ENCODE measurements around the gene AUNIP.

The AUNIP gene

DNA sequence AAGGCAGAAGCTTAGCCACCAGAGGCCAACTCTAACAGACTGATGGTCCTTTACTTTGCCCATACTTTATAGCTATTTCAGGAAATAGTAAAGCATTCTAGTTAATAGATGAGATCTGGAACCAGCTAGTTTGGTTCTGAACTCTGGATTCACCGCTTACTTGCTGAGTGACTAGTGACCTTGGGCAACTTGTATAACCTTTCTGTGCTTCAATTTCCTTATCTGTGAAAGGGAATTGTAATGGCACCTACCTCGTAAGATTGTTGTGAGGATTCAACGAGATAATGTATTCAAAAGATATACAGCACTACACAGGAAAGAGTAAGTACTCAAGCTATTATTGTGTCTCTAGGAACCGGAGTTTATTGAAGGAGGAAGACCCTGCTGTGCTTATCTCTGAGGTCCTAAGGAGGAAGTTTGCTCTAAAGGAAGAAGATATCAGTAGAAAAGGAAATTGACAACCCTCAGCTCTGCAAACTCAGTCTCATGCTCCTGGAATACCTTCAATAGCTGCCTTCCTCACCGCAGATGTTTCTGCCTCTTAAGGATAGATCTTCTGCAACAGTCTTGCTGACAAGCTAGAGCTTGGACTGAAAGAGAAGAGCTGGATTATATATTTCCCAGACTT is 27.6 kb downstream of the AUNIP start:
- Histone ChIP-seq H3K79me1 (ENCODE audit: low read length) (peaks cover 7% of the 10 kb centered on the region), H3K27me3 (ENCODE audit: insufficient read depth, low read length, poor library complexity) (no peaks in the 10 kb centered on the region), H3K18ac (ENCODE audit: low read length) (no peak overlapping the region), H4K5ac (ENCODE audit: low read length) (no peak overlapping the region), H3K4me2 (ENCODE audit: low read length) (no peak overlapping the region), H3K79me2 (ENCODE audit: control insufficient read depth, insufficient read depth, low read length) (no peaks in the 10 kb centered on the region), H2BK120ac (ENCODE audit: low read depth, low read length) (no peak overlapping the region), H3K4me3 (ENCODE audit: low read length) (no peak overlapping the region), H3K36me3 (ENCODE audit: control insufficient read depth, insufficient read depth, low read length) (peaks cover 3% of the 10 kb centered on the region), H3K4ac (ENCODE audit: low read depth, low read length) (no peak overlapping the region), H3K4me1 (ENCODE audit: control insufficient read depth, low read depth, low read length) (peaks cover 9% of the 10 kb centered on the region), H3K23ac (ENCODE audit: low read length) (no peak overlapping the region), H3K9ac (ENCODE audit: low read length) (no peak overlapping the region), H2AK5ac (ENCODE audit: low read length) (no peak overlapping the region), H4K8ac (ENCODE audit: low read depth, low read length) (no peak overlapping the region), H3K27ac (ENCODE audit: low read depth, low read length) (peak overlapping the region; percentile 73), H2BK5ac (ENCODE audit: low read length) (no peak overlapping the region), H3K56ac (ENCODE audit: low read length) (no peak overlapping the region), H2BK15ac (replicated peaks; ENCODE audit: low read depth) (no peak overlapping the region)
- DNase-seq = peak; percentile 89
- WGBS (ENCODE audit: extremely low coverage, insufficient coverage, low lambda C conversion rate) = no CpG with 5 or more reads among the region's 5 CpGs

DNA sequence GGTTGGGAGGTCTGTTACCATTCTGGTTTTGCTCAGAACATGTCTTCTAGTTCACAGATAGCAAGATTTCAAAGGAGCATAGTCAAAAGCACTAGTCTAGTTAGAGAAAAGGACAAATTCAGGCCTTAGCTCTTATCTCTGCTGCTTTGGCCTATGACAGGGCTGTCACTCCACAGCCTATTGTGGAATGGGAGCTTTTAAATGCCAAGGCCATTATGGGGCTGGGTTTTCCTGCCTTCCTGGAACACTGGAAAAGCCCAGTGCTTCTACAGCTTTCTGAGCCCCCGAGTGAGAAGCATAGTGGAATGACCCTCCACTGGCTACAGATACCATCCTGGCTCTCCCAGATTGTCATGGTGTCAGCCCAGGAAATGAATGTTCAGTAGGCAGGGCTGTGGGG is 30.2 kb downstream of the AUNIP start:
- WGBS (ENCODE audit: extremely low coverage, insufficient coverage, low lambda C conversion rate) = no CpG with 5 or more reads among the region's 1 CpG
- no peak for DNase-seq
- no peak overlapping the region for H2BK120ac ChIP-seq (ENCODE audit: low read depth, low read length)

DNA sequence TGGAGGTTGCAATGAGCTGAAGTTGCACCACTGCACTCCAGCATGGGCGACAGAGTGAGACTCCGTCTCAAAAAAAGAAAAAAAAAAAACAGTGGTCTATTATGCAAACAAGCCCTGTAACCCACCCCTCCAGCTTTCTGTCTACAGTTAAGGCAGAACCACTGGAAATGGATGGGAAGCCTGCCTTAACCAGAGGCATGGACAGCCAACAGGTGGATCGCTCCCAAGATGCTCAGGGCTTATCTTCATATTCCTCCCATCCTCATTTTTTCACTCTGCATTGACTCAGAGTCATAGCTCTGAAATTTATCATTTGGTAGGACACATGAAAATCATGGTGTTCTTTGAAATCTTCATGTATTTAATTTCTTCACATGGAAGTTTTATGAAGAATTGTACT is 30.8 kb downstream of the AUNIP start:
- Histone ChIP-seq H2BK15ac (replicated peaks; ENCODE audit: low read depth) (no peak overlapping the region), H3K27ac (ENCODE audit: low read depth, low read length) (no peak overlapping the region), H3K79me1 (ENCODE audit: low read length) (peaks cover 5% of the 10 kb centered on the region), H3K4me2 (ENCODE audit: low read length) (no peak overlapping the region), H2AK5ac (ENCODE audit: low read length) (no peak overlapping the region), H3K18ac (ENCODE audit: low read length) (no peak overlapping the region), H3K79me2 (ENCODE audit: control insufficient read depth, insufficient read depth, low read length) (no peaks in the 10 kb centered on the region), H3K27me3 (ENCODE audit: insufficient read depth, low read length, poor library complexity) (no peaks in the 10 kb centered on the region), H3K9ac (ENCODE audit: low read length) (no peak overlapping the region), H3K4me1 (ENCODE audit: control insufficient read depth, low read depth, low read length) (peaks cover 9% of the 10 kb centered on the region), H2BK120ac (ENCODE audit: low read depth, low read length) (no peak overlapping the region), H4K8ac (ENCODE audit: low read depth, low read length) (no peak overlapping the region), H4K5ac (ENCODE audit: low read length) (no peak overlapping the region), H3K36me3 (ENCODE audit: control insufficient read depth, insufficient read depth, low read length) (peaks cover 2% of the 10 kb centered on the region), H3K4ac (ENCODE audit: low read depth, low read length) (no peak overlapping the region), H3K4me3 (ENCODE audit: low read length) (no peak overlapping the region), H3K23ac (ENCODE audit: low read length) (no peak overlapping the region), H3K56ac (ENCODE audit: low read length) (no peak overlapping the region), H2BK5ac (ENCODE audit: low read length) (no peak overlapping the region)
- DNase-seq = no peak
- no CpG with 5 or more reads among the region's 3 CpGs for WGBS (ENCODE audit: extremely low coverage, insufficient coverage, low lambda C conversion rate)

More for the DNA sequence above, 30.2 kb downstream of the AUNIP start:
- Histone ChIP-seq H3K4me2 (ENCODE audit: low read length) (no peak overlapping the region), H3K4ac (ENCODE audit: low read depth, low read length) (no peak overlapping the region), H3K4me3 (ENCODE audit: low read length) (no peak overlapping the region), H3K27ac (ENCODE audit: low read depth, low read length) (no peak overlapping the region), H4K5ac (ENCODE audit: low read length) (no peak overlapping the region), H3K56ac (ENCODE audit: low read length) (no peak overlapping the region), H3K79me1 (ENCODE audit: low read length) (peaks cover 5% of the 10 kb centered on the region), H3K4me1 (ENCODE audit: control insufficient read depth, low read depth, low read length) (peaks cover 9% of the 10 kb centered on the region), H4K8ac (ENCODE audit: low read depth, low read length) (no peak overlapping the region), H2BK15ac (replicated peaks; ENCODE audit: low read depth) (no peak overlapping the region), H2AK5ac (ENCODE audit: low read length) (no peak overlapping the region), H3K23ac (ENCODE audit: low read length) (no peak overlapping the region), H3K18ac (ENCODE audit: low read length) (no peak overlapping the region), H3K36me3 (ENCODE audit: control insufficient read depth, insufficient read depth, low read length) (peaks cover 2% of the 10 kb centered on the region), H3K79me2 (ENCODE audit: control insufficient read depth, insufficient read depth, low read length) (no peaks in the 10 kb centered on the region), H2BK5ac (ENCODE audit: low read length) (no peak overlapping the region), H3K27me3 (ENCODE audit: insufficient read depth, low read length, poor library complexity) (no peaks in the 10 kb centered on the region), H3K9ac (ENCODE audit: low read length) (no peak overlapping the region)

DNA sequence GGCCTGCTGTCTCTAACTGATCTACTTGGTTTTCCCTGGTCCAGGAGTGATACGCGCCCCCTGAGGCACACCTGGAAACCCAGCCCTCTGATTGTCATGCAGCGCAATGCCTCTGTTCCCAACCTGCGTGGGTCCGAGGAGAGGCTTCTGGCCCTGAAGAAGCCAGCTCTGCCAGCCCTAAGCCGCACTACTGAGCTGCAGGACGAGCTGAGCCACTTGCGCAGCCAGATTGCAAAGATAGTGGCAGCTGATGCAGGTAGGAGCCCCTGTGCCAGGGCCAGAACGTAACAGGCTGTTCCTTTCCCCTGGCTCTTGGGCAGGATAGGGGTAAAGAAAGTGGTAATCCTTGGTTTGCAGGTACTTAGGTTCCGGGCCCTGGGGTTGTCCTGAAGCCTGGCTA is 32.7 kb downstream of the AUNIP start:
- H3K23ac ChIP-seq (ENCODE audit: low read length) = no peak overlapping the region
- H2BK5ac ChIP-seq (ENCODE audit: low read length) = no peak overlapping the region
- H3K36me3 ChIP-seq (ENCODE audit: control insufficient read depth, insufficient read depth, low read length) = peaks cover 2% of the 10 kb centered on the region
- DNase-seq = no peak
- no peak overlapping the region for H2BK120ac ChIP-seq (ENCODE audit: low read depth, low read length)
- H3K4me3 ChIP-seq (ENCODE audit: low read length) = no peak overlapping the region
- no peaks in the 10 kb centered on the region for H3K79me2 ChIP-seq (ENCODE audit: control insufficient read depth, insufficient read depth, low read length)
- no peaks in the 10 kb centered on the region for H3K79me1 ChIP-seq (ENCODE audit: low read length)
- no peak overlapping the region for H4K5ac ChIP-seq (ENCODE audit: low read length)
- no peaks in the 10 kb centered on the region for H3K27me3 ChIP-seq (ENCODE audit: insufficient read depth, low read length, poor library complexity)
- H2BK15ac ChIP-seq (replicated peaks; ENCODE audit: low read depth) = no peak overlapping the region
- no peak overlapping the region for H3K9ac ChIP-seq (ENCODE audit: low read length)
- no CpG with 5 or more reads among the region's 10 CpGs for WGBS (ENCODE audit: extremely low coverage, insufficient coverage, low lambda C conversion rate)
- no peak overlapping the region for H3K18ac ChIP-seq (ENCODE audit: low read length)
- no peak overlapping the region for H4K8ac ChIP-seq (ENCODE audit: low read depth, low read length)
- H2AK5ac ChIP-seq (ENCODE audit: low read length) = no peak overlapping the region
- H3K4me1 ChIP-seq (ENCODE audit: control insufficient read depth, low read depth, low read length) = no peaks in the 10 kb centered on the region
- H3K27ac ChIP-seq (ENCODE audit: low read depth, low read length) = no peak overlapping the region
- no peak overlapping the region for H3K4ac ChIP-seq (ENCODE audit: low read depth, low read length)
- H3K56ac ChIP-seq (ENCODE audit: low read length) = no peak overlapping the region
- H3K4me2 ChIP-seq (ENCODE audit: low read length) = no peak overlapping the region

DNA sequence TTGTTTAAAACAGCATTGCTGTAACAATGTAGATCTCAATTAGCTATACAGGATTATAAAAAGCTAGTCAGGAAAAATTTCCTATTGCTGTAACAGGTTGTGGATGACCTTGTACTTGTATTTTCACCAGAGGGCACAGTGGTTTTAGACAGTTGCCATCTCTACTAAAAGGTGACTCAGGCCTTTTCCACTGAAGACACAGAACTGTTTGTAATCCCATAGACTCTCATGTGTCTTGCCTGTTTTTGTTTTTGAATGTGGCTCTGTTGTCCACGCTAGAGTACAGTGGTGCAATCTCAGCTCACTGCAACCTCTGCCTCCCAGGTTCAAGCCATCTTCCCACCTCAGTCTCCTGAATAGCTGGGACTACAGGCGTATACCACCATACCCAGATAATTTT is 33.7 kb downstream of the AUNIP start:
- no peak overlapping the region for H3K27ac ChIP-seq (ENCODE audit: low read depth, low read length)
- no peak overlapping the region for H2BK5ac ChIP-seq (ENCODE audit: low read length)
- H3K4me2 ChIP-seq (ENCODE audit: low read length) = no peak overlapping the region
- no peak overlapping the region for H2BK15ac ChIP-seq (replicated peaks; ENCODE audit: low read depth)
- no peak overlapping the region for H3K9ac ChIP-seq (ENCODE audit: low read length)
- no peak overlapping the region for H4K5ac ChIP-seq (ENCODE audit: low read length)
- no peak overlapping the region for H3K18ac ChIP-seq (ENCODE audit: low read length)
- no peak overlapping the region for H3K56ac ChIP-seq (ENCODE audit: low read length)
- H3K4ac ChIP-seq (ENCODE audit: low read depth, low read length) = no peak overlapping the region
- no CpG with 5 or more reads among the region's 2 CpGs for WGBS (ENCODE audit: extremely low coverage, insufficient coverage, low lambda C conversion rate)
- H3K79me2 ChIP-seq (ENCODE audit: control insufficient read depth, insufficient read depth, low read length) = no peaks in the 10 kb centered on the region
- no peak overlapping the region for H2AK5ac ChIP-seq (ENCODE audit: low read length)
- H3K79me1 ChIP-seq (ENCODE audit: low read length) = peaks cover 2% of the 10 kb centered on the region
- peaks cover 2% of the 10 kb centered on the region for H3K36me3 ChIP-seq (ENCODE audit: control insufficient read depth, insufficient read depth, low read length)
- no peak overlapping the region for H3K23ac ChIP-seq (ENCODE audit: low read length)
- H3K4me3 ChIP-seq (ENCODE audit: low read length) = no peak overlapping the region
- H3K4me1 ChIP-seq (ENCODE audit: control insufficient read depth, low read depth, low read length) = peaks cover 3% of the 10 kb centered on the region
- DNase-seq = no peak
- H4K8ac ChIP-seq (ENCODE audit: low read depth, low read length) = no peak overlapping the region
- no peak overlapping the region for H2BK120ac ChIP-seq (ENCODE audit: low read depth, low read length)
- H3K27me3 ChIP-seq (ENCODE audit: insufficient read depth, low read length, poor library complexity) = no peaks in the 10 kb centered on the region

DNA sequence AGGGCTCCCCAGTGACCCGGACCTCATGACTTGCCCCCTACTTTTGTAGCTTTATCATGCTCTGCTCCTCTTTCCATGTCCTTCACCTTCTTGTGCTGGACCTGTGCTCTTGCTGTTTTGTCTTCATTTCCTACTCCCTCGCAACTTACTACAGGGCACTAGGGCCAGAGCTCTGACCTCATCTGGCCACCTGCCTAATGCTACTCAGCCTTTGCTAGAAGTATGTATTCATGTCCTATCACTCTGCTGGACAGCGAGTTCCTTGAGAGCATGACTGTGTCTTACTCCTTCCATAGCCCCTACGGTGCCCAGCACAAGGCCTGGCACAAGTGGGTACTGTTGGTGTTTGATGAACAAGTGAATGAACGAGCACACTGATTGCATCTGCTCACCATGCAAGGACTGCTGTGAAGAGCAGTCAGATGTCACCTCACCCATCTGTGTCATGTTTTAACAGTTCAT is 37.6 kb downstream of the AUNIP start:
- Histone ChIP-seq H3K18ac (ENCODE audit: low read length) (no peak overlapping the region), H2AK5ac (ENCODE audit: low read length) (no peak overlapping the region), H3K4me2 (ENCODE audit: low read length) (no peak overlapping the region), H4K8ac (ENCODE audit: low read depth, low read length) (no peak overlapping the region), H4K5ac (ENCODE audit: low read length) (no peak overlapping the region), H3K27me3 (ENCODE audit: insufficient read depth, low read length, poor library complexity) (no peaks in the 10 kb centered on the region), H3K79me1 (ENCODE audit: low read length) (peaks cover 2% of the 10 kb centered on the region), H2BK15ac (replicated peaks; ENCODE audit: low read depth) (no peak overlapping the region), H3K36me3 (ENCODE audit: control insufficient read depth, insufficient read depth, low read length) (no peaks in the 10 kb centered on the region), H3K9ac (ENCODE audit: low read length) (no peak overlapping the region), H3K56ac (ENCODE audit: low read length) (no peak overlapping the region), H3K27ac (ENCODE audit: low read depth, low read length) (no peak overlapping the region), H3K23ac (ENCODE audit: low read length) (no peak overlapping the region), H3K4ac (ENCODE audit: low read depth, low read length) (no peak overlapping the region), H3K4me3 (ENCODE audit: low read length) (no peak overlapping the region), H2BK120ac (ENCODE audit: low read depth, low read length) (no peak overlapping the region), H2BK5ac (ENCODE audit: low read length) (no peak overlapping the region), H3K79me2 (ENCODE audit: control insufficient read depth, insufficient read depth, low read length) (no peaks in the 10 kb centered on the region), H3K4me1 (ENCODE audit: control insufficient read depth, low read depth, low read length) (peaks cover 5% of the 10 kb centered on the region)
- no CpG with 5 or more reads among the region's 5 CpGs for WGBS (ENCODE audit: extremely low coverage, insufficient coverage, low lambda C conversion rate)
- no peak for DNase-seq

Measured in mesendoderm (in vitro differentiated cells).